ENCODE measurements around the gene WLS. TPM values are rescaled to one million over a fixed set of nuclear protein-coding genes. Genes with fewer than 3 reads are reported as not detected.

WLS gene
- 1.5 TPM for total RNA-seq (ENCODE audit: unreplicated experiment)
- long read RNA-seq = 0 reads

DNA sequence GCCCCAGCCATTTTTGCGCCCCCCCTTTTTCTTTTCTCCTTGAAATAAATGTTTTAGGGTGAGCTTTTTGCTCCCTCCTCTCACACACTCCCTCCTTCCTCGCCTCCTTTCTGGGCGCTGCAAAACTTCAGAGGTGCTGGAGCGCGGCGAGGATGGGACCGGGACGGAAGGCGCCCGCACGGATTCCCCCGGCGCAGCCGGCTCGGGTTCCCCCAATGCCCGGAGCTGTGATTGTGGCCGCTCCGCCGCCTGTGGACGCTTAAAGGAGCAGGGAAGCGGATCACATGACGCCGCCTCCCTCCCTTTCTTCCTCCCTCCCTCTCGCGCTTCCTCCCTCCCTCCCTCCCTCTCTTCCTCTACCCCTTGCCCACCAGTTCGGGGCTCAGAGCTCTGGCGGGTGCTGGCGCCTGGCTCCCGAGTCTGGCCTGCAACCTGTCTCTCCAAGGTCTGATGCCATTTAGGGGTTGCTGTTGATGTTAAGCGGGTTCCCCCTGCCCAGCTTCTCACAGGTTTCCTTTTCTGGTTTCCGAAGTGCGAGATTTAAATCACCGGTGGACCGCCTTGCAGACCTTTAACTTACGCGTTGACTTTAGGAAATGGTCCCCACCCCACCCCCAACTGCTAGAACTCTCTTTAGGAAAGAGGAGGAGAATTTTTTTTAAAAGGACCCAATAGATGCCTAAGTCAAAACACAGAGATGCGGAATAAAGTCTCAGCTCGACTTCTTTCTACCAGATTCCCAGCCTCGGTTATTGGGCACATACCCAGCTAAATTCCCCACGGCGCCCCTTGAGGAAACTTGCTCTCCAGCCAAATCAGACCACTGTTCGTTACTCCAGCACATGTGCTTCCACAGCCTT, at the start of gene WLS:
TSS of gene WLS (minus strand) at position 235 of the 860 bp plus-strand sequence. CDS start at position 11, 224 bp downstream.
- Mint-ChIP-seq H3K36me3 (ENCODE audit: unreplicated experiment) (no peaks in the 10 kb centered on the region), H3K27ac (ENCODE audit: unreplicated experiment) (no peak within 1 kb of the TSS), H3K27me3 (ENCODE audit: unreplicated experiment) (peaks cover 19% of the 10 kb centered on the region), H3K4me3 (ENCODE audit: unreplicated experiment) (peak within 1 kb of the TSS; percentile 87), H3K4me1 (ENCODE audit: low read depth, unreplicated experiment) (peaks cover 6% of the 10 kb centered on the region), H3K9me3 (ENCODE audit: unreplicated experiment) (no peaks in the 10 kb centered on the region)
- DNase-seq = peak; percentile 72
- TF ChIP-seq CTCF (IDR thresholded peaks at IDR 0.05; ENCODE audit: partially characterized antibody, unreplicated experiment) = no peak

GRCh38 chr1:68280286-68280685, 48.0 kb upstream of the WLS start:
- no peak for TF ChIP-seq CTCF (IDR thresholded peaks at IDR 0.05; ENCODE audit: partially characterized antibody, unreplicated experiment)
- Mint-ChIP-seq H3K36me3 (ENCODE audit: unreplicated experiment) (no peaks in the 10 kb centered on the region), H3K9me3 (ENCODE audit: unreplicated experiment) (no peaks in the 10 kb centered on the region), H3K27me3 (ENCODE audit: unreplicated experiment) (peaks cover 2% of the 10 kb centered on the region), H3K4me1 (ENCODE audit: low read depth, unreplicated experiment) (no peaks in the 10 kb centered on the region), H3K27ac (ENCODE audit: unreplicated experiment) (no peak overlapping the region), H3K4me3 (ENCODE audit: unreplicated experiment) (no peak overlapping the region)
- no peak for DNase-seq

- H3K27me3 Mint-ChIP-seq (ENCODE audit: unreplicated experiment) = peaks cover 2% of the 10 kb centered on the region
- TF ChIP-seq CTCF (IDR thresholded peaks at IDR 0.05; ENCODE audit: partially characterized antibody, unreplicated experiment) = no peak
- H3K4me1 Mint-ChIP-seq (ENCODE audit: low read depth, unreplicated experiment) = no peaks in the 10 kb centered on the region
- H3K27ac Mint-ChIP-seq (ENCODE audit: unreplicated experiment) = no peak overlapping the region
- no peak for DNase-seq
- H3K4me3 Mint-ChIP-seq (ENCODE audit: unreplicated experiment) = no peak overlapping the region
- H3K36me3 Mint-ChIP-seq (ENCODE audit: unreplicated experiment) = no peaks in the 10 kb centered on the region
- H3K9me3 Mint-ChIP-seq (ENCODE audit: unreplicated experiment) = no peaks in the 10 kb centered on the region
These were observed 47.5 kb upstream of the WLS start for GRCh38 chr1:68279846-68280245.

- H3K9me3 Mint-ChIP-seq (ENCODE audit: unreplicated experiment) = no peaks in the 10 kb centered on the region
- no peaks in the 10 kb centered on the region for H3K36me3 Mint-ChIP-seq (ENCODE audit: unreplicated experiment)
- H3K4me1 Mint-ChIP-seq (ENCODE audit: low read depth, unreplicated experiment) = no peaks in the 10 kb centered on the region
- DNase-seq = no peak
- H3K27me3 Mint-ChIP-seq (ENCODE audit: unreplicated experiment) = peaks cover 2% of the 10 kb centered on the region
- TF ChIP-seq CTCF (IDR thresholded peaks at IDR 0.05; ENCODE audit: partially characterized antibody, unreplicated experiment) = no peak
- no peak overlapping the region for H3K27ac Mint-ChIP-seq (ENCODE audit: unreplicated experiment)
- no peak overlapping the region for H3K4me3 Mint-ChIP-seq (ENCODE audit: unreplicated experiment)
These were observed 45.9 kb upstream of the WLS start for GRCh38 chr1:68278221-68278620.

DNA sequence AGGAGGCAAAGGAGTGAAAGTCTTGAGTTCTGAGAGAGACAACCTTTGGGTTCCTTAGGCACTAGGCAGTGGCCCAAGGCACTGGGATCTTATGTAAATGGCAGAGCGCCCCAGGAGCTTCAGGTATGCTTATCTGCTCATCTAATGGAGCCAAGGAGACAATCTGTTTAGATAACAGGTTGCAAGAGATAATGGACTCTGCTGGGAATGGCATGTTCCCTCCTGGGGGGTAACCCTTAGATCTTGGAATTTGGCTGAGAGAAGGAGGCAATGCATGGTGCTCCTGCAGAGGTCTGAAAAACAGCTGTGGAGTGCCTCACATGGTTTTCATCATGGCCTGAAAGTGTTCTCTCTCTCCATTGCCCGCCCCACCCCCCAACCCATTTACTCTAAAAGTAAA, 44.1 kb upstream of the WLS start:
- Mint-ChIP-seq H3K4me3 (ENCODE audit: unreplicated experiment) (no peak overlapping the region), H3K27ac (ENCODE audit: unreplicated experiment) (no peak overlapping the region), H3K27me3 (ENCODE audit: unreplicated experiment) (peaks cover 2% of the 10 kb centered on the region), H3K4me1 (ENCODE audit: low read depth, unreplicated experiment) (no peaks in the 10 kb centered on the region), H3K36me3 (ENCODE audit: unreplicated experiment) (no peaks in the 10 kb centered on the region), H3K9me3 (ENCODE audit: unreplicated experiment) (no peaks in the 10 kb centered on the region)
- DNase-seq = no peak
- TF ChIP-seq CTCF (IDR thresholded peaks at IDR 0.05; ENCODE audit: partially characterized antibody, unreplicated experiment) = no peak
